Suppressor macrophage treated with lipopolysaccharide for 4 hours (primary cell): Measurements from ENCODE around the gene SND1.

Experiments
- DNase-seq: peaks from one replicate; pipeline ENCODE4 v3.0.0-alpha.2; 2020

The SND1 gene

GRCh38 chr7:128129224-128129864 lies 477.4 kb downstream of the SND1 start:
- DNase-seq = peak; percentile 22

DNA sequence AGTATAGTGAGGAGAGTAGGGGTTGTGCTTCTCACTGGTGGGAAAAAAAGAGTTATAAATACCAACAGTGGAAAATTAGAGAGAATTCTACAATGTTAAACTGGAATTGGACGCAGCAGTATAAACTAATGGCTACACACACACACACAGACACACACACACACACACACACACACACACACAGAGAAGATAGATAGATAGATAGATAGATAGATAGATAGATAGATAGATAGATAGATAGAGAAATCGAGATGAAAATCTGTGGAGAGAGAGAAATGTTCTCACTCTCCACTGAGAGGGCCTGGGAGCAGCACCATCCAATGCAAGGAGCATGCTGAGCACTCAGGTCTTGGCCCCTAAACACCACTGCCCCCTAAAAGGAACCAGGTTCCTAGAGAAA lies 479.1 kb downstream of the SND1 start:
- DNase-seq = no peak

- DNase-seq = no peak
These were observed 479.7 kb downstream of the SND1 start for GRCh38 chr7:128131731-128132130.

DNA sequence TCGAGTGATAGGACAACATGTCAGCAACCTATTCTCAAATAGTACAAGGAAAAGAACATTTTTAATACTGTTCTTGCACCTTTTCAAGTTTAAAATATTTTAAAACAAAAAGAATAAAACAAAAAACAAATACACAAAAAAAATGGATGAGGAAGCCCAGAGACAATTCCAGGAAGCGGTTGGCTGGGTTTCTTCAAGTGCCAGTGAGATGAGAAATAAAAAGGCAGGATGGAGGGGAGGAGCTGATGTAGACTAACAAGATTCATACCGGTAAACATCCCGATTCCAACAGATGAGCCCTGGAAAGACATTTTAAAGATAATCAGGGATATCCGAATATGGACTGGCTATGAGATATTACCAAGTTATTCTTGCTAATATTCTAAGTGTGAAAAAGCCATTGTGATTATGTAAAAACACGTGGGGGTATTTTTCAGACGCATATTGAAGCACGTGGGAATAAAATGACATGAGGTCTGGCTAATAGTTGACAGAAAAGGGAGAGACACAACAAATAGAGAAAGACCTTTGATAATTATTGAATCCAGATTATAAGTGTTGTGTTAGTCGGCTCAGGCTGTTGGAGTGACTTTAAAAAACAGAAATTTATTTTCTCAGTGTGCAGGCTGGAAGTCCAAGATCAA lies 480.6 kb downstream of the SND1 start:
- no peak for DNase-seq

DNA sequence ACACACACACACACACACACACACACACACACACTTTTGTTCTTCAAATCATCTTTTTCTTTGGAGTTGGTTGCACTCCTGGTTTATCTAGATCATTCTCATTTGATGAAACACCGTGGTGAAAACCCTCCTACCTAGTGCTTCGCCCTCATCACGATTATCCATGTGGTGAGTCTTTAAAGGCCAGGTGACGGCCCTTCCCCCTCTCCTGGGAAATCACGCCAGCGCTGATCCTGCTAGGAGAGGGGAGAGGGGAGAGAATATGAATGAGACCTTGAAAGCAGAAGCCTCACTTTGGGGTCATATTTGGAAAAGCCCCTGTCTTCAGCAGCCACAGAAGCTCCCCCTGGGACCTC lies 483.1 kb downstream of the SND1 start:
- no peak for DNase-seq

DNA sequence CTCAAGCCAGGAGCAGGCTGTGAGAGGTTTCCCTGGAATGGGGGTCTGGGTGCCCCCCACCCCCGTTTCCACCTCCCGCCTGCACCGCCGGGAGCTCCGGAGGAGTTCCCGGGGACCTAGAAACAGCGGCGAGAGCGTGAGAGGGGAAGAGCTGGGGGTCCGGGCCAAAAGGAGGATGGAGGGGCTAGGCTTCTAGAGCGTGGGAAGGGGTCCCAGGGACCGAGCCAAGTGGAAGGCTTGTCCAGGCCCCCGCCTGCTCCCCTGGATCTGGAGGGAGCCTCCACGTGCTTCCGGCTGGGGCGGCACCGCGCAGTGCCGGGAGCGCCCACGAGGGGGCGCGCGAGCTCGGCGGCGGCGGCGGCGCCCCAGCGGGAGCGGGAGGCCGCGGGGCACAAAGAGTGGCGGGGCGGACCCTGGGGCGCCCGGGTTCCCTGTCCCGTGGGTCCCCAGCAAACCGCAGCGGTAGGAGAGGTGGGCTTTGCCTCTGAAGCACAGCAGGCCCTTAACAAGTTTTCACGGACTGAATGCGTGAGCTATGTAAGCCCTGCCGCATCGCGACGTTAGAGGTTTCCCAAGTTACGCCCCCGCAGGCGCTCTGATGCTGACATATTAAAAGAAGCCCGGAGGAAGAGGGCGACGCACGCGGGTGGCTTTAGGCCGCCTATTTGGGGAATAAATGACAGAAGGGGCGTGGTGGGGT lies 483.7 kb downstream of the SND1 start:
- DNase-seq = peak; percentile 87

GRCh38 chr7:128136215-128136597 lies 484.2 kb downstream of the SND1 start:
- no peak for DNase-seq

DNA sequence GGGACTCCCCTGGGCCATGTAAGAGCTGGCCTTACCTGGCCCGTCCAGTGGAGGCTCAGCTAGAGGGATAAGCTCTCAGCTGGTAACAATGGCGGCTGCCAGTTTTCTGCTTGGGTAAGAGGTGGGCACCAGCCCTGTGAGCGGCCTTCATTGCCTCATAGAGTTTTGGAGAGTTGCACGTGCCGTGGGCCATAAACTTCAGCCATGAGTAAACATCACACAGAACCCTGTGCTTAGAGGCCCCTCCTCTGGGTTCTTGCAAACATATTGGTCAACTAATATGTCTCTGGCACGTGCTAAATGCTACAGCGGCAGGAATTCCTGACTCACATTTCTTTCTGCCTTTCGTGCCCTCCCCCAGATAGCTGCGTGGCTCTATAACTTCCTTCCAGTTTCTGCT lies 485.2 kb downstream of the SND1 start:
- DNase-seq = peak; percentile 81

DNA sequence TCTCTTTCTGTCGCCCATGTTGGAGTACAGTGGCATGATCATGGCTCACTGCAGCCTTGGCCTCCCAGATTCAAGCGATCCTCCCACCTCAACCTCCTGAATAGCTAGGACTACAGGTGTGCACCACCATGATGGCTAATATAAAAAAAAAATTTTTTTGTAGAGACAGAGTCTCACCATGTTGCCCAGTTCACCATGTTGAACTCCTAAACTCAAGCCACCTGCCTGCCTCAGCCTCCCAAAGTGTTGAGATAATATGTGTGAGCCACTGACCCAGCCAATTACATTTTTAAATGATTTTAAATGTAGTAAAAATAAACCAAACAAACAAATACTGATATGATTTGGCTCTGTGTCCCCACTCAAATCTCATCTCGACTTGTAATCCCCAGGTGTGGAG lies 487.4 kb downstream of the SND1 start:
- DNase-seq = no peak

DNA sequence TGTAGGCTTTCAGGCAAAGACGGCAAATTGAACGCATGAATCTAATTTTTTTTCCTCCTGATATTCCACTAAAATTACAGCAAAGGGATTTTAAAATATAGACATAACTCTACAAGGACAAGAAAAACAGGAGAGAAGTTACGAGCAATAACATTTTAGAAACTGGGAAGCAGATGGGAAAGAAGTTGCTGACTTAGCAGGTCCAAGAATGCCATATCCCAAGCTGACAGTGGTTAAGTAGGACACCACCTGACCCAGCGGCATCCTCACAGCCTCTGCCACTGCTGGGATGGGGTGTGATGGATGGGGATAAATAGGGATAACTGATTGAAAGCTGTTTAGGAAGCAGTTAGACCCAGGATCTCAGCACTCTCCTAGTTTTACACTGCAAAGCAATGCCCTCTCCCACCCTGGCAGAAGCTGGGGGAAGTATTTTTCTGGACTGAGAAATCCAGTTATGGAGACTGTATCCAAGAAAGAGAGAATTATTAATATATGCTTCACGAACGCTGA lies 489.7 kb downstream of the SND1 start:
- DNase-seq = no peak
